Activated naive CD4-positive, alpha-beta T cell treated with Interleukin-2 at 50 U/mL for 16 hours (primary cell): ENCODE measurements around the gene TRMU.
"Not testable (repeated sequence)": the region's sequence is repeated elsewhere in the genome, so short reads cannot be mapped to it uniquely, and the experiment has no call there.

ENCODE experiments used
- DNase-seq: peaks from one replicate; pipeline ENCODE4 v3.0.0-alpha.2; 2020

The TRMU gene

DNA sequence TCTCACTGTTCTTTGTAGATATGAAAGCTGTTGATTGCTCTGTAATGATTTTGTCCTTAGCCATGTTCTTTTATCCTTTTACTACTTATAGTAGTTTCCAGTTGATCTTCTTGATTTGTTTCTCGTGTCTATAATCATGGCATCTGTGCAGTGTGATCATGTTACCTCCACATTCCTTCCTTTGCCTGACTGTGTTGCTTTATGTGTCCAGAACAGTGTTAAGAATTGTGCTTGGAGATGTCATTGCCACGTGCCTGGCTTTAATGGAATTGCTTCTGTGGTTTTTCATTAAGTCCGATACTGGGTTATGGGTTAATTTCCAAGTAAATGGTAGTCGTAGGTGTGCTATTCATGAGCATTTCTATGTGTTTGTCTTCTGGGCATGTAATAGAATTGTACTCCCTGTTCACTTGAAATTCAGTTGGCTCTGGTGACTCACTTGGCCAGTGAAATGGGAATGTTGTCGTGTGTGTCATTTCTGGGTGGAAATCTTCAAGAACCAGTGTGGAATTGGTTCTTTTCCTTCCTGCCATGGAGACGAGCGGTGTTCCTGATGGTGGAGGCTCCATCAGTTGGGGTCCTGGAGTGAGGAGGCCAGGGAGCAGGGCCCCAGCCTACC is 32.1 kb upstream of the TRMU start:
- DNase-seq: no peak

DNA sequence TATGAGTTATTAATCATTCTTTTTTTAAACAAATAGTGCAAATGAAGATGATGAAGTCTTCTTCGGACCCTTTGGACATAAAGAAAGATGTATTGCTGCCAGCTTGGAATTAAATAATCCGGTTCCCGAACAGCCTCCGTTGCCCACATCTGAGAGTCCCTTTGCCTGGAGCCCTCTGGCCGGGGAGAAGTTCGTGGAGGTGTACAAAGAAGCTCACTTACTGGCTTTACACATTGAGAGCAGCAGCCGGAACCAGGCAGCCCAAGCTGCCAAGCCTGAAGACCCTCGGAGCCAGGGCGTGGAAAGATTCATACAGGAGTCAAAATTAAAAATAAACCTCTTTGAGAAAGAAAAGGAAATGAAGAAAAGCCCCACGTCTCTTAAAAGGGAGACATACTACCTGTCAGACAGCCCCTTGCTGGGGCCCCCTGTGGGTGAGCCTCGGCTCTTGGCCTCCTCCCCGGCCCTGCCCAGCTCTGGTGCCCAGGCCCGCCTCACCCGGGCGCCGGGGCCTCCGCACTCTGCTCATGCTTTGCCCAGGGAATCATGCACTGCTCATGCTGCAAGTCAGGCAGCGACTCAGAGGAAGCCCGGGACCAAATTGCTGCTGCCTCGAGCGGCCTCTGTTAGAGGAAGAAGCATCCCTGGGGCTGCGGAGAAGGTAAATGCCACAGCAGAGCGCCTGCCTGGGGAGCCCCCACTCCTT is 27.1 kb upstream of the TRMU start:
- no peak for DNase-seq

DNA sequence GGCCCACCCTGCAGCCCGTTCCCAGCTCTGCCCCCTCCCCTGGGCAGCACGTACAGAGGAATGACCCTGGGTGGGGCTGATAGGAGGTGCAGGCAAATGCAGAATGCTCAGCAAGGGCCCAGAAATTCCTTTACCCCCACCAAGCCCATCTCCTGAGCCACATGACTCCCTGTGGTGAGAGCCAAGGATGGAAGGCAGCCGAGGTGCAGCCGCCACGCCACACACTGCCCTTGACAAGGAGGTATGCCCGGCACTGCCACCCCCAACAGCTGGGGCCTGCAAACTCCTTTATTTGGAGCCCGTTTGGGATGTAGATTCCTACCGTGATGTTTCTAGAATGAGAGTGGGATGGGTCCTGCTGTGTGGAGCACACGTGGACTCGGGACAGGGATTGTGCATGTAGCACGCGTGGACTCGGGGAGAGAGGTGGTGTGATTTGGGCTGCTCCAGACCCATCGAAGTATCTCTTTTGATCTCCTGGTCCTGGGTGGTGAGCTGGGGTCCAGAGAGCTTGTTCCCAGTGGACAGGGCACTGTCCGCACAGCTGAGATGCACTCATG is 25.9 kb upstream of the TRMU start:
- DNase-seq: no peak

DNA sequence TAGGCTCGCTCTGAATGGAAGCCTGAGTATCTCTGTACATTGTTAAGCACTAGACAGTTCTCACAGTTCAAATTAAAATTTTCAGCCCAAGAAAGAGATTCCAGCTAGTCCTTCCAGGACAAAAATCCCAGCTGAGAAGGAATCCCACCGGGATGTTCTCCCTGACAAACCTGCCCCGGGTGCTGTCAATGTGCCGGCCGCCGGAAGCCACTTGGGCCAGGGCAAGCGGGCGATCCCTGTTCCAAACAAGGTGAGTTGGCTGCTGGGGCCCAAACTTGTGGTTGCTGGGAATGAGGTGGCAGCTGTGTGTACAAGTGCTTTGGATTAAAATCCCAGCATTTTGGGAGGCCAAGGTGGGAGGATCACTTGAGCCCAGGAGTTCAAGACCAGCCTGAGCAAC is 23.5 kb upstream of the TRMU start:
- DNase-seq: no peak

DNA sequence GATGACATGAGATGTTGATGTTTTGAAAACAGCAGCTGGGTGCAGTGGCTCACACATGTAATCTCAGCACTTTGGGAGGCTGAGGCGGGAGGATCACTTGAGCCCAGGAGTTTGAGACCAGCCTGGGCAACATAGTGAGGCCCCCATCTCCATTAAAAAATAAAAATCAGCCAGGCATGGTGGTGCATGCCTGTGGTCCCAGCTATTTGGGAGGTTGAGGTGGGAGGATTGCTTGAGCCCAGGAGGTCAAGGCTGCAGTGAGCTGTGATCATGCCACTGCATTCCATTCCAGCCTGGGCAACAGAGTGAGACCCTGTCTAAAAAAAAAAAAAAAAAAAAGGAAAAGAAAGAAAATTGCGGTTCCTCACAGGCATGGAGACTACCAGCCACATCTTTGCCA is 22.7 kb upstream of the TRMU start:
- not testable (repeated sequence) for DNase-seq

DNA sequence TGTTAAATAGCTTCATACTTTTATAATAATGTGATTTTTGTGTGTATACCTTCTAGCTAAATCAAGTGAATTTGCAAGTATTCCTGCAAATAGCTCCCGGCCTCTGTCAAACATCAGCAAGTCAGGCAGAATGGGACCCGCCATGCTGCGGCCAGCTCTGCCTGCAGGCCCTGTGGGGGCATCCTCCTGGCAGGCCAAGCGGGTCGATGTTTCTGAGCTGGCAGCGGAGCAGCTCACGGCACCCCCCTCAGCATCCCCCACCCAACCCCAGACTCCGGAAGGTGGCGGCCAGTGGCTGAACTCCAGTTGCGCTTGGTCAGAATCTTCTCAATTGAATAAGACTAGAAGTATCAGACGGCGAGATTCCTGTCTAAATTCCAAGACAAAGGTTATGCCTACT is 19.5 kb upstream of the TRMU start:
- DNase-seq: no peak

DNA sequence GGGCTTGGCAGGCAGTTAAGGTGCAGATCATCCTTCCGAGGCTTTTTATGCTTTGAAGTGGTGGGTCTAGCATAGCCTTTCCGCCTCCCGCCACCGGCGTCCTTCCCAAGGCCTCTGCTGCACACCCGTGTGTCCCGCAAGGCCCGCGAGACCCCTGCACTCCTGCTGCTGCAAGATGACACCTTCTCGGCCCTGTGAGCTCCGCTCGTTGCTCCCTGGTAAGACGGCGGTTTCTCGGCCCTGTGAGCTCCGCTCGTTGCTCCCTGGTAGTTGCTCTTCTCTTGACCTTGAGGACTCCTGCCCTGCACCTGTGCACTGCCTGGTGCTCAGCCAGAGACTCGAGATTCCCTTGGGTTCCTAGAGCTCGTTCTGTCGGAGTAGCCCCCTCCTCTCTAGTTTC is 17.9 kb upstream of the TRMU start:
- DNase-seq: no peak

DNA sequence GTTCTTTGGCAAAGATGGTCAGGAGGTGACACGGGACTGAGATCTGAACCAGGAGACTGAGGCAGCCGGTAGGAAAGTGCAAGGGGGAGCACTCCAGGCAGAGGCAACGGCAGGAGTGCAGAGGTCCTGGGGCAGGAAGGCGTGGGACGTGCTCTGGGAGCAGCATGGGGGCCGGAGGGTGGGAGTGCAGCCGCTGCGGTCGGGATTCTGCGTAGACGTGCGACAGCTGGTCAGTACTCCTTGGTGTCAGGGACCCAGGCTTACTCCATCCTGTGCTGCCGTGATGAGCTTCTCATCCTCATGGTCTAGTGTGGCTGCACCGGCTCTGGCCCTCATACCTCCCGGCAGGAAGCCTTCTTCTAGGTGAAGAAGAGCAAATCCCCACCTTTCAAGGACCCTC is 16.9 kb upstream of the TRMU start:
- no peak for DNase-seq

DNA sequence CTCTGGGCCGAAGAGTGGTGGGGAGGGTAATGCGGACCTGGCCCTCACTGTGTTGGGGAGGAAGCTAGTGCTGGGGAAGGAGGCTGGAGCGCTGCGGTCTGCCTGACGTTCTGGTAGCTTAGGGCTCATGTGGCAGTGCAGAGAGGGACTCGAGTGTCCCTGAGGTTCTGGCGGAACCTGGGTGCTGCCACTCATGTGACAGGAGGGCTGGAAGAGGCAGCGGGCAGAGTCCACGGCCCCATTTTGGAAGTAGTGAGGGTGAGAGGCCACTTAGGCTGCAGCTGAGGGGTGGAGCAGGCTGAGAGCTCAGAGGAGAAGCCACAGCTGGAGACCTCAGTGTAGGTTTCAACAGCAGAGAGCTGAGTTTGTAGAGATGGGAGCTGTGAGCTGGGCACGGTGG is 16.2 kb upstream of the TRMU start:
- DNase-seq: no peak

DNA sequence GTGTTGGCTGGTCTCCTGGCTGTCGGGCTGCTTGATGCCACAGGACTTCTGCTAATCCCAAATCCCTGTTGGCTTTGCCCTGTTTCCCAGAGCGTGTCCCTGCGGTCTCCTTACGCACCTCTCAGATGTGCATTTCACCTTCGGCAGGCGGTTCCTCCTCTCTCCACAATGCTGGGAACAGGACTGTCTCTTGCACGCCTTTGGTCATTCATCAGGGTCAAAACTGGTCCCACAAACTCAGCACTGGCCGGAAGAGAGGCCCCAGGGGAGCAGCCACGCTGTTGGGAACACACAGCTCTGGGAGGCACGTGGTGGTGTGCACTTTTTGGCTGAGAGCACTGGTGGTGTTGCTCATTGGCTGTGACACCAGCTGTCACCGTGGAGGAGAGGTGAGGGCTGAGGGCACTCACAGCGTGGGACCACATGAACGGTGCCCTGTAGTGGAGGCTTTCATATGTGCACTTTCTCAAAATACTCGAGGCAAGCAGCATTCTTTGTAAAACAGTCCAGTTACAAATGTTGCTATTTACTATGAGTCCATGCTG is 15.3 kb upstream of the TRMU start:
- DNase-seq: no peak

DNA sequence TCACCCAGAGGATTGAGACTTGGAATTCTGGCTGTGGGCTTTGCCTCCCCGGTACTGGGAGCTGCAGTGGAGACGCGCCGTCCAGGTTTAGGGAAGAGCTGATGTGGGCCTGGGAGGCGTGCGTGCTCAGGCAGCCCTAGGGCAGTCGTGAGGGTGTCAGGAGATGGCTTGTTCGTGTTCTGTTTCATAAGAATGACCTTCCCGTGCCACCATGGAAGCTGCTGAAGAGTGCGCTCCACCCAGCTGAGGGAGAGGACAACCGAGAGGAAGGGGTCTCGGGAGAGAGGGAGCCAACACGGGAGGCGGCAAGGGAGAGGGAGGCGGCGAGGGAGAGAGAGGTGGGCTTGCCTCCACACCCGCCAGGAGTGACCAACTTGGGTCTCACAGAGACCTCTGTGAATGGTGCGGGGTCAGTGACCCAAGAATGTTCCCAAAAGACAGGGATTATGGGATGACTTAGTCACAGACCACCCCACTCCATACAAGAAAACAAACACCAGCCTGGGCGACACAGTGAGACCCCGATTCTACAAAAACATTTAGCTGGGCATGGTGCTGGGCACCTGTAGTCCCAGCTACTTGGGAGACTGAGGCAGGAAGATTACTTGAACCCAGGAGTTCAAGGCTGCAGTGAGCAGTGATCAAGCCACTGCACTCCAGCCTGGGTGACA is 14.7 kb upstream of the TRMU start:
- DNase-seq: no peak

DNA sequence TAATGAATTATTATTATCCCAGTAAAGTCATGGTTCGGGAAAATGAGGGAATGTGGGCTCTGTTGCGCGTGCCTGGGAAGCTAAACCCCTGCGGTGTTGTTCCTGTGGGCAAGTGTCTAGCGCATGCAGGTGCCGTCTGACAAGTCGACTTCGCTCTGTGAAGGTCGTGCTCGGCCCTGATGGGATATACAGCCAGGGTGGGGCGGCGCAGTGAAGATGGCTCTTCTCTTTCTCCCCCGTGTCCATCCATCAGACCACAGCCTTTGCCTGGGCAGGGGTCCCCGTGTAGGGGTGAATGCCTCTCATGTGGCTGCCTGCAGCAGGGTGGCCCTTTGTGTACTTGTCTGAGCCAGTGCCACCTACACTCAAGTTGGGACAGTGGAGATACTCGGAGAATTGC is 12.8 kb upstream of the TRMU start:
- no peak for DNase-seq

DNA sequence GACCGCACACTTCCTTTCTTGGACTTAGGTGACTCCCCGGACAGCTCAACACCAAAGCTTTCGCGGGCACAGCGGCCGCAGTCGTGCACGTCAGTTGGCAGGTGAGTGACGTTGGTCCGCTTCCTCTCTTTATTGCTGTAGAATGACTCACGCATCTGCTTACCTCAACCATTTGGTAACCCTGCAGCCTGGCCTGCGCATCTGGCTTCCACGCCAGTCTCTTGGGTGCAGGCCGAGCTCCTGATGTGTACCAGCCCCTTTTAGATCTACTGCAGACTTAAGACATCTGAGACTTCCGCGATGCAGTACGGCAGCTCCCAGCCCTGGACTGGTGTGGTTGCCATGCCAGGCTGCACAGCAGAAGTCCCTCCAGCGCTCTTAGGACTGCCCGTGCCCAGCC is 12.4 kb upstream of the TRMU start:
- DNase-seq: no peak

DNA sequence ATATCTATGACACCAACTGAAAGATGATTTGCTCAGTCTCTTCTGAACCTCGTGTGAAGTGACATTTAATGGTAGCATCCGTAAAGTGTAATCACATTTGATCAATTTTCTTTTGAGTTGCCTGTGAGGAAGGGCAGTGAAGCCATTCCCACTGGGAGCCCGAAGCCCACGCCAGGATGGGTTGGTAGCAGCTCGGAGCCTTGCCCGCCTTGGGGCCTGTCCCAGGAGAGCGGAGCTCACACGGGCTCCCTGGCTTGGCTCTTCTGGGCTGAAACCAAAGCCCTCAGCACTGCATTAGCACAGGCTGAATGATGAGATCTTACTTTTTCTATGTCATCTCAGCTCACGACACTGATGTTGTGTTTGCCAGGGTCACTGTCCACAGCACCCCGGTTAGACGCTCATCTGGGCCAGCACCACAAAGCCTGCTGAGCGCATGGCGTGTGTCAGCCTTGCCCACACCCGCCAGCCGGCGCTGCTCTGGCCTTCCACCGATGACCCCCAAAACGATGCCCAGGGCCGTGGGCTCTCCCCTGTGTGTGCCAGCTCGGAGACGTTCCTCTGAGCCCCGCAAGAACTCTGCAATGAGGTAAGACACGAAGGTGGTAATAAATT is 9.3 kb upstream of the TRMU start:
- no peak for DNase-seq

DNA sequence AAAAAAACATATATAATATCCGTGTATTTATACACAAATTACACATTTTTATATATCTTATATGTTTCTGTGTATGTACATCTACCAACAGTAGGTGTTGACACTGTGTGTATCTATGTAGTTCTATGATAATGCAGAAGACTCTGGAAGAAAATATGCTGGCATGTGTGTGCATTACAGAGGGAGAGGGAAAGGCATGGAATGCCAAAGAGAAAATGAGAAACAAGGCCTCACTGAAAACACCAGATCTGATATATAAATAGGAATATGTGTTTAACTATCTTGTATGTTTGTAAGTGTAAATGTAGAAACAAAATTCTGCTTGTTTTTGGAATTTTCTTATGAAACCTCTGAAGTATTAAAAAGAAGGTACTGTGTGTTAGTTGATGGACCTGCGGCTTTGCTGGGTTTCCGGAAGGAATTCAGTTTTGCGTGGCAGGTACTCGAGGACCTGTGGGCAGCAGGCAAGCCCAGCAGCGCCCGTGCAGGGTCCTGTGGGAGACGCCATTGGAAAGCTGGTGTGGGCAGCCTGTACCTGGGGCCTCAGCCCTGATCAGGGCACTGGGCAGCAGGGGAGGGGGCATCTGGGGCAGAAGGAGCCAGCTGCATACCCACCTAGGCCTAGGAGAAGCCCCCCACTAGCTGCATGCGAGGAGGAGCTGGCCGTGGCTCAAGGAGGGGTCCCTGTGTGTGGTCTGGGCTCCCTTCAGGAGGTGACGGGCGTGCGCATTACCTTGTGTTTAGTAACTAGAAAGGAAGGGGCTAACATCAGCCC is 7.6 kb upstream of the TRMU start:
- DNase-seq: no peak

DNA sequence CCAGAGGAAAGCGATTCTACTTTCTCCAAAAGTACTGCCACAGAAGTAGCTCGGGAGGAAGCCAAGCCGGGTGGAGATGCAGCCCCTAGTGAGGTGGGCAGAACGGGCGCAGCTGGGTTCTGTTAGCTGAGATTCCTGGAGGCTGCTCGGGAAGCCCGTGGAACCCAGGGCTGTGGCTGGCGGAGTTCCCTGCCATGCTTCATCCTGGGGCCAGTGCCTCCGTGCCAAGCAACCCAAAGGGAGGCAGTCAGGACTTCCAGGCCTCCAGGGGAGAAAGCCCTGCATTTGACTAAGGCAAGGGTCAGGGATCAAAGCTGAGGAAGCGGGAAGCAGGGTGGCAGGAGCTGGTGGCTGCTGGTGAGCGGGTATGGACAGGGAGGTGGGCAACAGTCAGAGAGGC is 6.7 kb upstream of the TRMU start:
- DNase-seq: no peak

DNA sequence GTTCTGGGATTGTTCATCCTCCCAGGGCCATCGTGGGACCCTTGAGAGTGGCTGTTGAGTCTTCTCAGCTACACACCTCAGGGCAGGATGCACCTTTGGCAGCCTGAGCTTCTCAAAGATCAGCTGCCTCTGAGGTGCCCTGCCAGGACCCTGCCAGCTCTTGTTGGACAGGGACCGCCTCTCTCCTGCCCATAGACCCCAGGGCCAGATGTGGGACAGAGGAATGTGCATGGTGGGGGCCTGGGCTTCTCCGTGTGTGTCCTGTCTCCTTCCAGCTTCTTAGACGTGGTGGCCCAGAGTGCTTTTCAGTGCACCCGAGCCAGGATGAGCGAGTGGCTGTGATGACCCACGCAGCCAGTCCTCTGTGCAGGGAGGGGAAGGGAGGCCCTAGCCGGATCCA is 5.9 kb upstream of the TRMU start:
- no peak for DNase-seq

DNA sequence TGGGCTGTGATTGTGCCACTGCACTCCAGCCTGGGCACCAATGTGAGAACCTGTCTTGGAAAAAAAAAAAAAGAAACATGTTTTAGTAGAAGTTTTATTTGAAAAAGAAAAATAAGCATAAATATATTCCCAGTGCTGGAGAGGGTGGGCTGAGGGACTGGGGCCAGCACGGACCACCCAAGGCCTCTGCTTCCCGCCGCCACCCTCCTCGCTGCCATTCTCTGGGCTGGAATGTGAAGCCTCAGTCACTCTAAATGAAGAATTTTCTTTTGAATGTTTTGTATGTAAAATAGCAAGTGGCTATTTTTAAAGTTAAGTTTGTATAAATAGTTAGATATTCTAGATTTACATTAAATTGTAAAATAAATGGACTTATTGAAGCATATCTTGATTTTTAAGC is 5.1 kb upstream of the TRMU start:
- no peak for DNase-seq

DNA sequence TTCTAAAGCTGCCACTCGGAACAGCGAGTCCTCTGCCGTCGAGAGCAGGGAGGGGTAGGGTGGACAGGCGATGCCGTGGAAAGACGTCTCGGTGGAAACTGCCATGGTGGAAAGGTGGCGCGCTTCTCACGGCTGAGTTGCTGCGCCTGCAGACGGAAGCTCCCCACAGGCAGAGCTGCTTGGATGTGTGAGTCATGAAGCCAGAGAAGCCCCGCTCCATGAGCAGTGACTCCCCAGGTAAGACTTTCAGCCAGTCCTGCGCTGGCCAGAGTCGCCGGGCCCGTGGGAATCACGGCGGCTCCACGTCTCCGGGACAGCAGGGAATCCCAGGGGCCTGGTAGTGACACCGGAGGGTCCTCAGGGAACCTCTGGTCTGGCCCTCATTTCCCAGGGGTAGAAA is 4.0 kb upstream of the TRMU start:
- DNase-seq: no peak

DNA sequence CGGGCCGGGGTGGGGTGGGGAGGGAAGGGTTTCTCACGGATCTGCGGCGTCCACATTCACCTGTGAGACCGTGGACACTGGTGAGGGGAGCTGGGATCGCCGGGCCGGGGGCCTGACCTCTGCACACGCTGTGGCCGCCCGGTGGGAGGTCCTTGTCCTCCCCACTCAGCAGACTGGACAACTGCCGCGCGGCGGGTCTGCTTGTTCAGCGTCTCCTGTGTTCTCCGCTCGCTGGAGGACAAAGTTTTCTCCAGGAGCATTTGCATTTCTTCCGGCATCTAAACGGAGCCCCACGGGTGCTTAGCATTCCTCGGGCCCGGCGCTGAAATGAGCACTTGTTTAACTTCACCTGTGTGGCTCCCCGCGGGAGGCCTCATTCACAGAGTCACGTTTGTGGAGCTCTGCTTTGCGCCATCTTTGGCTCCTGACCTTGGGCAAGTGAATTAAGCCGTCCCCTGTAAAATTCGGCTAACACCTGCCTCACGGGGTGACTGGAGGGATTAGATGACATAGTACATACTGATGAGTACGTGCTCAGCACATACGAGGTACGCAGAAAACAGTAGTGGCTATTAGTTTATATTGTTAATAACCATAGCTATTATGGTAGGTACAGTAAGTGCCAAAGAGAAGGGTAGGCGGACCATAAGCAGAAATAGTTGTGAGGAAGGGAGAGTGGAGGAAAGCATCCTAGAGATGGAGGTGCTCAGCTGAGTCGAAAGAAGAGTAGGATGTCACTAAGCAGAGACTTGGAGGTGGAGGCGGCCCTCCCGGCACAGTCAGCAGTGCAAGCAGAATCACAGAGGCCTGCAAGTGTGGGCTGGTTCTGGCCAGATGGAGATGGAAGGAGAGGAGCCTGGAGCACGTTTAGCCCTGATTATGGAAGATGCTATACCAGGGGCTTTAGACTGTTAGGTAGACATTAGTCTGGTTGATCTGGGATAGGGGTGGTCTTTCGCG is 885 bp downstream of the TRMU start:
- DNase-seq: peak; percentile 17

DNA sequence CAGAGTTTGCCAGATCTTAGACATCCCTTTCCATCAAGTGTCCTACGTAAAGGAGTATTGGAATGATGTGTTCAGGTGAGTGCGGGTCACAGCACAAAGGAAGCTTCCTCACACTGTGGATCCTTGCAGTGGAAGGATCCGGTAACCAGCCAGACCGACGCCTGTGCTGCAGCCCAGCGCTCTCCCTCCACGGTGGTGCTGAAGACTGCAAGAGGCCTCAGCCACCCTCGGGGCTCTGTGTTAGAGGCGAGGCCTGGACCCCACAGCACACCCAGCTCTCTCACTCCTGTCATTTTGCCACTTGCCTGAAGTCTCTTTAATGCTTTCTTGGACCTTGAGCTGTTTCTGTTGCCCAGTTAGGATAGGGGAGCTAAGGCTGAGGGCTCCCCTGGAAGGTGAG is 2.4 kb downstream of the TRMU start:
- DNase-seq: no peak

DNA sequence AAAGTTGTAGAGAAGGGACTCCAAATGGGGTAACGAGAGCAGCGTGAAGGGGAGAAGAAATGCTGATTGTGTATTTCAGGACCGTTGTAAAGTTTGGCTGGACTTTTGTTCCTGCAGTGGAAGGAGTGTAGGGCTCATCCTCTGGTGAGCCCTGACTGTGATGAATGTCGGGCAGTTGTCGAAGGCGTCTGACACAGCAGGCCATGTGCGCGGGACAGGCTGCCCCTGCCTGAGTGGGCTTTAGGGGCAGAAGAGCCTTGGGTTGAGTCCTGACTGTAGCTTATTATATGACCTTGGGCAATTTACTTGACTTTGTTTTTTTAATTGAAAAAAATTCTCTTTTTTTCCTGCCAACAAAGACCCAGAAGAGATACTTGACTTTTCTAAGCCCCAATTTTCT is 3.1 kb downstream of the TRMU start:
- no peak for DNase-seq
